Neural progenitor cell (in vitro differentiated cells): ENCODE data around the gene PROCR. TPM values are rescaled to one million over a fixed set of nuclear protein-coding genes. Genes with fewer than 3 reads are reported as not detected.
A peak's percentile ranks its signal among the peaks of the same experiment; 100 is the strongest.

Experiments
- DNase-seq: peaks from one replicate; pipeline ENCODE4 v3.0.0-alpha.2; 2016; ENCODE audit warnings: low spot score
- H2AFZ ChIP-seq: fragments of 200-600 bp; sonication (generic); replicated peaks from 2 replicates; pipeline ENCODE4 v1.6.1; 2016; ENCODE audit warnings: antibody characterized with exemption
- H3F3A ChIP-seq: fragments of 200-600 bp; sonication (generic); 2 replicates; pipeline ENCODE4 v1.6.1; 2016; ENCODE audit warnings: antibody characterized with exemption, low read depth
- H3K27ac ChIP-seq: fragments of 200-600 bp; sonication (generic); 2 replicates; pipeline ENCODE4 v1.5.1; 2016; ENCODE audit warnings: mild to moderate bottlenecking
- H3K27me3 ChIP-seq: fragments of 200-600 bp; sonication (generic); 2 replicates; pipeline ENCODE4 v1.6.1; 2016; ENCODE audit warnings: mild to moderate bottlenecking, moderate library complexity
- H3K36me3 ChIP-seq: fragments of 200-600 bp; sonication (generic); 2 replicates; pipeline ENCODE4 v1.5.1; 2016
- H3K4me1 ChIP-seq: fragments of 200-600 bp; sonication (generic); 2 replicates; pipeline ENCODE4 v1.6.1; 2016; ENCODE audit warnings: mixed run types
- H3K4me2 ChIP-seq: fragments of 200-600 bp; sonication (generic); 2 replicates; pipeline ENCODE4 v1.6.1; 2016
- H3K4me3 ChIP-seq: fragments of 200-600 bp; sonication (generic); 2 replicates; pipeline ENCODE4 v1.5.1; 2016
- H3K79me2 ChIP-seq: fragments of 200-600 bp; sonication (generic); 2 replicates; pipeline ENCODE4 v1.6.1; 2016; ENCODE audit warnings: low read depth
- H3K9ac ChIP-seq: fragments of 200-600 bp; sonication (generic); 2 replicates; pipeline ENCODE4 v1.6.1; 2016
- H3K9me3 ChIP-seq: fragments of 200-600 bp; sonication (generic); 2 replicates; pipeline ENCODE4 v1.5.1; 2016; ENCODE audit warnings: low read depth
- H4K20me1 ChIP-seq: fragments of 200-600 bp; sonication (generic); 2 replicates; pipeline ENCODE4 v1.6.1; 2016; ENCODE audit warnings: low read depth
- H3K27ac Mint-ChIP-seq: 3 replicates; pipeline ENCODE4 v1.8.0; 2021; ENCODE audit warnings: mixed read lengths
- H3K27me3 Mint-ChIP-seq: 2 replicates; pipeline ENCODE4 v1.8.0; 2022; ENCODE audit warnings: low read depth, mild to moderate bottlenecking, inconsistent platforms, moderate library complexity, mixed read lengths; ENCODE audit not compliant: insufficient read depth
- H3K36me3 Mint-ChIP-seq: 3 replicates; pipeline ENCODE4 v1.8.0; 2021; ENCODE audit warnings: mixed read lengths
- H3K4me1 Mint-ChIP-seq: 3 replicates; pipeline ENCODE4 v1.8.0; 2021; ENCODE audit warnings: mixed read lengths
- H3K4me3 Mint-ChIP-seq: 3 replicates; pipeline ENCODE4 v1.8.0; 2021; ENCODE audit warnings: mild to moderate bottlenecking, moderate library complexity, mixed read lengths
- H3K9me3 Mint-ChIP-seq: 3 replicates; pipeline ENCODE4 v1.8.0; 2020; ENCODE audit warnings: mixed read lengths
- CTCF ChIP-seq: fragments of 200-600 bp; sonication (generic); IDR thresholded peaks from 2 replicates; pipeline ENCODE4 v1.5.1; 2017; ENCODE audit warnings: antibody characterized with exemption, mild to moderate bottlenecking
- EZH2 ChIP-seq: fragments of 200-600 bp; sonication (generic); IDR thresholded peaks from 2 replicates; pipeline ENCODE4 v1.6.1; 2017; ENCODE audit warnings: antibody characterized with exemption, mild to moderate bottlenecking, moderate library complexity
- EZH2phosphoT487 ChIP-seq: fragments of 200-600 bp; sonication (generic); IDR thresholded peaks from 2 replicates; pipeline ENCODE4 v1.6.1; 2017; ENCODE audit warnings: antibody characterized with exemption
- total RNA-seq: library from RNA; depleted of rRNA; stranded (reverse); fragments of >200 nt; gene quantifications from 2 replicates; pipeline ENCODE4 v1.2.3, GENCODE V29; 2015; ENCODE audit warnings: low replicate concordance

The PROCR gene
- total RNA-seq, 1 donor from 2014 or later = 3.1 TPM

GRCh38 chr20:35174458-35175216 lies 2.8 kb downstream of the PROCR start:
- no peaks in the 10 kb centered on the region for H4K20me1 ChIP-seq
- H3K9me3 Mint-ChIP-seq = peaks cover 3% of the 10 kb centered on the region
- H3K27me3 Mint-ChIP-seq = peaks cover 6% of the 10 kb centered on the region
- DNase-seq = peak; percentile 35
- TF ChIP-seq EZH2phosphoT487 (no peak), CTCF (no peak), EZH2 (no peak)
- H3K36me3 Mint-ChIP-seq = no peaks in the 10 kb centered on the region
- H3K4me1 Mint-ChIP-seq = peaks cover 13% of the 10 kb centered on the region
- peaks cover 7% of the 10 kb centered on the region for H3F3A ChIP-seq
- H3K4me3 Mint-ChIP-seq = no peak overlapping the region
- H3K79me2 ChIP-seq = no peaks in the 10 kb centered on the region
- peaks cover 8% of the 10 kb centered on the region for H3K4me1 ChIP-seq
- H3K9me3 ChIP-seq = no peaks in the 10 kb centered on the region
- H3K4me3 ChIP-seq = no peak overlapping the region
- H3K27ac ChIP-seq = no peak overlapping the region
- H3K27ac Mint-ChIP-seq = no peak overlapping the region
- H3K9ac ChIP-seq = no peak overlapping the region
- no peaks in the 10 kb centered on the region for H3K36me3 ChIP-seq
- H3K27me3 ChIP-seq = no peaks in the 10 kb centered on the region
- H3K4me2 ChIP-seq = no peak overlapping the region
- H2AFZ ChIP-seq = no peak overlapping the region

- Histone ChIP-seq H2AFZ (no peak overlapping the region), H3F3A (peaks cover 5% of the 10 kb centered on the region), H4K20me1 (no peaks in the 10 kb centered on the region), H3K36me3 (no peaks in the 10 kb centered on the region), H3K4me2 (no peak overlapping the region), H3K9ac (no peak overlapping the region), H3K79me2 (no peaks in the 10 kb centered on the region), H3K27me3 (no peaks in the 10 kb centered on the region), H3K27ac (no peak overlapping the region), H3K4me3 (no peak overlapping the region), H3K9me3 (no peaks in the 10 kb centered on the region), H3K4me1 (peaks cover 8% of the 10 kb centered on the region)
- peaks cover 3% of the 10 kb centered on the region for H3K9me3 Mint-ChIP-seq
- peak overlapping the region; percentile 4 for H3K27ac Mint-ChIP-seq
- H3K27me3 Mint-ChIP-seq = peaks cover 9% of the 10 kb centered on the region
- no peak for TF ChIP-seq EZH2phosphoT487
- no peak for TF ChIP-seq CTCF
- TF ChIP-seq EZH2 = no peak
- no peak for DNase-seq
- H3K4me3 Mint-ChIP-seq = no peak overlapping the region
- H3K4me1 Mint-ChIP-seq = peaks cover 11% of the 10 kb centered on the region
- H3K36me3 Mint-ChIP-seq = no peaks in the 10 kb centered on the region
These were observed 4.3 kb downstream of the PROCR start for GRCh38 chr20:35176132-35176531.

GRCh38 chr20:35179292-35180212 lies 7.7 kb downstream of the PROCR start:
- H3K4me1 ChIP-seq = no peaks in the 10 kb centered on the region
- Mint-ChIP-seq H3K4me3 (no peak overlapping the region), H3K27me3 (peaks cover 11% of the 10 kb centered on the region), H3K9me3 (peaks cover 3% of the 10 kb centered on the region), H3K27ac (no peak overlapping the region), H3K4me1 (no peaks in the 10 kb centered on the region), H3K36me3 (no peaks in the 10 kb centered on the region)
- DNase-seq = no peak
- H3K27me3 ChIP-seq = no peaks in the 10 kb centered on the region
- no peak for TF ChIP-seq EZH2
- TF ChIP-seq CTCF = no peak
- TF ChIP-seq EZH2phosphoT487 = no peak
- no peak overlapping the region for H3K9ac ChIP-seq
- no peaks in the 10 kb centered on the region for H4K20me1 ChIP-seq
- H3K27ac ChIP-seq = no peak overlapping the region
- no peak overlapping the region for H3K4me2 ChIP-seq
- no peaks in the 10 kb centered on the region for H3K36me3 ChIP-seq
- H3K79me2 ChIP-seq = no peaks in the 10 kb centered on the region
- H3K4me3 ChIP-seq = no peak overlapping the region
- no peaks in the 10 kb centered on the region for H3K9me3 ChIP-seq
- H2AFZ ChIP-seq = no peak overlapping the region
- no peaks in the 10 kb centered on the region for H3F3A ChIP-seq
